Right hindlimb (tissue), 1 donor: ENCODE measurements around the gene RBM24.
A peak's percentile ranks its signal among the peaks of the same experiment; 100 is the strongest.

Source experiments
- DNase-seq: peaks from one replicate; pipeline ENCODE4 v3.0.0-alpha.2; 2018

The RBM24 gene

DNA sequence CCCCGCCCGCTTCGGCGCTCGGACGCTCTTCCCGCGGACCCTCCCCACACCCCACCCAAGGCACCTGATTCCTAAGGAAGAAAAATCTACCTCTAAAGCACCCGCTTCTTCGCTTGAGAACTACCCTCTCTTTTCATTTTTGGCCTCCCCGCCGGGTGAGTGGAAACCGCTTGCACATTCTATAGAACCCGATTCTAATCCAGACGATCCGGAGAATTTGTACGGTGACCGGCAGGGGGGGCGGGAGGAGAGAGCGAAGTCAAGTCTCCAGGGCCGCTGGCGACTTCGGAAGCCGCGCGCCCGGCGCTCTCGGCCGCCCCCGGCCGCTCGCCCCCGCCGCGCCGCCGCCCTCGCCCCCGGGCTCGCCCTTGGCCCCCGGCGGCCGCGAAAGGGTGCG lies at the start of gene RBM24:
Gene RBM24 (plus strand): TSS at position 262 of the 397 bp plus-strand sequence. CDS start 221 bp downstream, outside the sequence.
- peak; percentile 79 for DNase-seq

DNA sequence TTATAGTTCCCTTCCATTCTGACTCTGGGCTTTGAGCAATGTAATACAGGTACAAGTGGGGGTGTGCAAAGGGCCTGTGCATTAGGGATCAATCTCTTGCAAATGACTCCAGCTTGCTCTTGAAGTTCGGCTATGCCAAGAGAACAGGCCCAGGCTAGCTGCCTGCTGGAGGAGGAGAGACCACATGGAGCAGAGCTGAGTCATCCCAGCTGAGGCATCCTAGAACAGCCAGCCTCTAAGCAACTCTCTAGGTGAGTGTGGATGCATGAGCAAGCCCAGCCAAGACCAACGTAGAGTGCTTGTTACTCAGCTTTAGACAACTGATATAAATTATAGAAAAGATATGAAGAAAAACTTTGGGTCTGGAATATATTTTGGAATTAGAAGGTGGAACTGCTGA lies 47.6 kb upstream of the RBM24 start:
- no peak for DNase-seq

DNA sequence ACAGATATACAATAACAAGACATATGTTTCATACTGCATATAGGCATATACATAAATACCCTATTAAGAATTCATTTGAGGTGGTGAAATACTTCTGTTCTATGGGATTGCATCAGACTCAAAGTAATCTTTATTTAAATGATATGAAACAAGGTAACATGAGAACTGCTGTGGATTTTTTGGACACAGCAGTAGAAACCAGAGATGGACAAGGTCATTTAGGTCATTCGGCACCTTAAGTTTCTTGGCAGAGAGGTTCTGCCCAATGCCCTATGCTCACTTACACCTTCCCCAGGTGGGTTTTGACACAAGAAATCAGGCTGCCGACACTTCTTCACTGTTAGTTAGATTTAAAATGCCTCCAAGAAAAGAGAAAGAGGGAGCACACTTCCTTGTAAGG lies 43.9 kb upstream of the RBM24 start:
- no peak for DNase-seq

DNA sequence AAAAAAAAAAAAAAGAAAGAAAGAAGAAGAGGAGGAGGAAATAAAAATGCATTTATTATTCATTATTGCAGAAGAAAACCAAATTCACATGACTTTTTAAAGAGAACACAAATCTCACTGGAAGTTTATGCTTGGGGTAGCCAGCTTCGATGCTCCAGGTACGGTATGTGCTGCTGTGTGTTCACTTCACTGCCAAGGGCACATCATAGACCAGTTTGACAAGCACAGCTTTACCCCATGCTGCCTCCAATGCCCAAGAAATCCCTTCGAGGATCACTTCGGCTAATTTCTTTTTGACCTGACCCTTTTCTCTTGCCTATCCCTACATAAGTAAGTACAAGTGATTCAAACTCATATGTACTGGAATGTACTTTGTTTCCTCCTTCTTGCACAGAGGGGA lies 41.9 kb upstream of the RBM24 start:
- DNase-seq, result no peak

DNA sequence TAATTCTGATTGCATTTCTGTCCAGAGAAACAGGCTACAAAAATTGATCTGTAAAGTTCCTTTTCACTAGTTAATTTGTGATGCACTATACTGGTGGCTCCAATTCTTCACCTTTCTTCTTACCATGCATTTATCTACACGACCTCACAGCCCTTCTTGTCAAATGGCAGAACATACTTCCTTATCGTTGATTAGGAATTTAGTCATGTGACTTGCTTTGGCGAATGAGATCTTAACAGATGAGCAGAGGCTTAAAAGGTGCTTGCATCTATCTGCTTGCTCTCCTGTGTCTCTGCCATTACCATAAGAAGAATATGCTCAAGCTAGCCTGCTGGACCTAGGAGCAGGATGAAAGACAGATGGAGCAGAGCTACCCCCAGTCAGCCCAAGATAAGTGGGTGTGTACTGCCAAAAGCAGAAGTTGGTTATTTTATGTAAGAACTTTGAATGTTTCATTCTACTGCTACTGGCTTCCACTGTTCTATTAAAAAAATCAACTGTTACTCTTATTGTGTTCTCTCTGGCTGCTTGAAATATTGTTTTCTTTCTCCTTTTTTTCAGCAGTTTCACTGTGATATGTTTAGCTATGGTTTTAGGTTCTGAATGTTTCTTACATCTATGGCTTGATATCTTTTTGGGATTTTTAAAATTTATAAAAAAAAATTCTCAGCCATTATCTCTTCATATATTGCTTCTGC lies 40.2 kb upstream of the RBM24 start:
- DNase-seq, result no peak

DNA sequence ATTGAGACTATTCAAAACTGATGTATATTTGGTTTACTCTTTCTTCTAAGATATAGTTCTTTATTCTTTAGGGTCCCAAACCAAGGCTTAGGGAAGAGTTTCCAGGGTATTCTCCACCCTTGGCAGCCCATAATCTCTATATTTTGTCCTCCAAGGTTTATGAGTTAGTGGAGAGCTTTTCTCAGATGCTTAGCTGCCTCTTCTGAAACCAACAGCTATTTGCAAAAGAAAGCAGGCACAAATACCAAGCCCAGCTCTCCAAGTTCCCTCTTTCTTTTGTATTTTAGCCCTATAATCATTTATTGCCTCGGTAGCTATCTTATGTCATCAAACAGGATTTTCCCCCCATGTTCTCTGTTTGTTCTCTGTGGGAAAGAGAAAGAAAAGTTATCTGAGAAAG lies 39.1 kb upstream of the RBM24 start:
- DNase-seq, result no peak

DNA sequence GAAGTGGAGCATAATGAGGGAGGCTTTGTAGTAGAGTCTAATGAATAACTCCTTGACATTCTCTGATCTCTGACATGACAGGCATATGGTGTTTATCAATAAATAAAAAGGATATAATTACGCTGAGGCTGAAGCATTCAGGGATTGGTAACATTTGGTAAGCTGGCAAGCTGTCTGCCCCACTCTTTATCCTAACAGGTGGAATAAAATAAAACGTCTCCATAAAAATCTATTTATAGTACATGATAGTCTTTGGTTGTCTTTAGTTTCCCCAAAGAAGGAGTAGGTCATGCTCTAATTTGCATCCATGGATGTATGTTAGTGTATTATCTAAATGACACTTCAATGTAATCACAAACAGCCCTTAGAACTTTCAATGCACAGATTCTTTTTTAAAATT lies 30.9 kb upstream of the RBM24 start:
- DNase-seq, result no peak

DNA sequence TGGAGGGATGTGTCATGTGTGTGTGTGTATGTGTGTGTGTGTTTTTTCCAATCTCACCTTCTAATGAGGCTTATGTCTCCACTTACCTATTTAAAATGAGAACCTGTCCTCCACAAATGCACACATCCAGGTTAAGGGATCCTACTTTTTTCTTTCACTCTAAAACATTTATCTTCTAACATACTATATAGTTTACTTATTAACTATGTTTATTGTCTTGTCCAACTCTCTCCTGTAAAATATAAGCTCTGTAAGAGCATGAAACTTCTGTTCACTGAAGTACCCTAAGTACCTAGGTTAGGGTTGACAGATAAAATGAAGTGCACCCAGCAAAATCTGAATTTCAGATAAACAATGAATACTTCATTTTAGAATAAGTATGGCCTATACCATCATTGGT lies 29.2 kb upstream of the RBM24 start:
- DNase-seq, result no peak

DNA sequence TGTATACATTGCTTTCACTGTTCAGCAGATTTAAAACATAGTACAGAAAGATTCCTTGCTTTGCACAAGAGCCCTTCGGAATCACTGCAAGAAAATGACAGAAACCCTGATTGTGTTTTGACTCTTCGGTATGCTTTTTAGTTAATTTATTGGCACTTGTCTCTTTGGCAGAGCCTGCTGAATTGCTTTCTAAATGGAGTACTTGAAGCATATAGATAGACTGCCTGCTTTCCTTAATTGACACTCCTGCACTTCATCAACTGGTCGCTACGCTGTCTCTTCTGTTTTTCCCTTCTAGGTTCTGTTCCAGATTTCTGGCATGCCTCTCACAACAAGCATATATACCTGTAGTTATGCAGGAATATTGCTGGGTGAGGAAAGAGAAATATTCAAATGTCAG lies 22.4 kb upstream of the RBM24 start:
- no peak for DNase-seq

DNA sequence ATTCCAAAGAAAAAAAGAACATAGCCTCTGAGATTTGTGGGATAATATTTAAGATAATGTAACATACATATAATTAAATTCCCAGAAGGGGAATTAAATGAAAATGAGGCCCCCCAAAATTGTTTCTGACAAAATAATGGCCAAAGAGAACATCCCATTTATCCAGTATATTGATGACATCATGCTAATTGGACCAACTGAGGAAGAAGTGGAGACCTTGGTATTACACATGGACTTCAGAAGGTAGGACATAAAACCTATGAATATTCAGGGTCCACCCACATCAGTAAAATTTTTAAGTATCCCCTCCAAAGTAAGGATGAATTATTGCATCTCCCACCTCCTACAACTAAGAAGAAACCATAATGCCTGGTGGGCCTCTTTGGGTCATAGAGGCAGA lies 15.6 kb upstream of the RBM24 start:
- DNase-seq, result no peak

DNA sequence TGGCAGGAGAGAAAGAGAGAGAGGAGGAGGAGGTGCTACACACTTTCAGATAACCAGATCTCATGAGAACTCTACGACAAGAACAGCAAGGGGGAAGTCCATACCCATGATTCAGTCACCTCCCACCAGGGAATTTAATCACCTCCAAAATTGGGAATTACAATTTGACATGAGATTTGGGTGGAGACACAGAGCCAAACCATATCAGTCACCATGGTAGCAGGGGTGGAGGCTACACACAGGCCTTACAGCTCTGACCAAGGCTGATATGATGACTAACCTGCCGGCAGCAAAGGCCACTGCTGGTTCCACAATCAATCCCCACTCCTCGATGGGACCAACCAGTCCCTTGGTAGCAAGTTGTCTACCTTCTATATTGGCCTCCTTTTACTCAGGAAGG lies 13.6 kb upstream of the RBM24 start:
- no peak for DNase-seq

DNA sequence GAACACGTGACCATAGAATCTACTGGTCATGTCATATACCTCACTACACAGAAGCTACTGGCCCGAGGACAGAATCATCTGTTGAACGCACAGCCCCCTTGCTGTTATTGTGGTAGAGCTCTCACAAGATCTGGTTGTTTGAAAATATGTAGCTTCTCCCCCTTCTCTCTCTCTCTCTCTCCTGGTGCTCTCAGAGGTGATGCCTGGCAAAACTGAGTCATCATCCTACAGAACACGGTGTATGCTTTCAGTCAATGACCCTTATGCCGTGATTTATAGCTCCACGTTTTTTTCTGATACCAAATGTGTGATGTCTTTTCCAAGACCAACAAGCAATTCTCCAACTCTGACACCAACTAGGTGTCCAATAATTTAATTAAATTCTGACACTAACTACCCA lies 13.0 kb upstream of the RBM24 start:
- no peak for DNase-seq

DNA sequence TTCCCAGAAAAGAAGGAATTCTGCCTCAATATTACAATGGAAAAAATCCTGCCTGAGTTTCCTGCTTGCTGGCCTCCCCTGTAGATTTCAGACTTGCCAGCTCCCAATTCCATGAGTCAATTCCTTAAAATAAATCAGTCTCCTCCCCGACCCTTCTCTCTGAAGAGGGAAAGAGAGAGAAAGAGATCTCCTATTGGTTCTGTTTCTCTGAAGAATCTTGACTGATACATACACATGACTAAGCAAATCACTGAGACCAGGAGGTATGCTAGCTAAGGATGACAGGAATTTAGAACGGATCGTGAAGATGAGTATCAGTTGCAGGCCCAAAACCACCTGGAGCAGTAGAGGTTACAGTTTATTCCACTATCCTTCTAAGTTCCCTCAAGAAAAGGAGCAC lies 11.3 kb upstream of the RBM24 start:
- no peak for DNase-seq

DNA sequence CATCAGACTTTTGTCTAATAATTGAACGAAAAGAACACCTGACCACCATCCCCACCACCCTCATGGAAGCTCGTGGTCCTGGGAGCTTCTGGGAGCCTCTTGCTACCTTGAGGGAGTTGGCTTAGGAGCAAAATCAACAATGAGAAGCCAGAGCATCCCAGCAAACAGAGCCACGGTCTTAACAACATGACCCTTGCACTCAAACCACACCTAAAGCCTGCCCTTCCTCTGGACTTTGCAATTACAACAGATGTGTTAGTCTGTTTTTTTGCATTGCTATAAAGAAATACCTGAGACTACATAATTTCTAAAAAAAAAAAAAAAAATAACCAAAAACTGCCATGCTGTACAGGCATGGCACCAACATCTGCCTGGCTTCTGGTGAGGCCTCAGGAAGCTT lies 9.5 kb upstream of the RBM24 start:
- DNase-seq, result no peak

DNA sequence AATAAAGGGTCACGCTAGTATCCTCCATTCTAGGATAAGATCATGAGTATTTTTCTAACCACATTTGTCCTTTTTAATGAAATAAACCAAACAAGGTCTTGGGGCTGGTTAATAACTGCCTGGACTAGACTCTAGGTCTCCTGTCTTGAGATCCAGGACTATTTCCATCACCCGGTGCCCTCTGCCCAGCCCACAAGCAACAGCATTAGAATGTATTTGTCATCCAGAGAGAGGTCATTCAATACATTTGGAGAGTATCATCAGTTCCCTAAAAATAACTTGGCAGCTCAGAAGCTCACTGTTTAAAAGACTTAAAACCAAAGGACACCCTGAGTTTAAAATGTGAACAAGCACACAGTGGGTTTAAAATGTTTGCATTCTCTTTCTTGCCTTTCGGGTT lies 4.4 kb upstream of the RBM24 start:
- no peak for DNase-seq

DNA sequence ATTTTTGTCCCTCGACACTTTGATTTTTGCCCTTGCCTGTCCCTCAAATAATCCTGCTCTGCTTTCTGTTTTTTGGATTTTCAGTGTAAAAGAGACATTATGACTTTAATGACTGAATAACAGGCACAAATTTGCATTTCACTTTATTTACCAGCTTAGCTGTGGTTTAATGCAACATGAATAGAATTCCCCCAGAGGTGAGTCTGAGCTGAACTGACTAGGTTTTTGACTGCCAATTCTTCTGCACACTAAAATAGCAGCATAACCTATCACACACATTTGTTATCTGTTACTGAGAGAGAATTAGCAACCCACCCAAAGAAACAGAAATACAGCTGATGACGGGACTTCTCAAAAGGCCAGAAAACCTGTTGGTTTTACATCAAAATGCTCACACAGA lies 3.9 kb upstream of the RBM24 start:
- no peak for DNase-seq

DNA sequence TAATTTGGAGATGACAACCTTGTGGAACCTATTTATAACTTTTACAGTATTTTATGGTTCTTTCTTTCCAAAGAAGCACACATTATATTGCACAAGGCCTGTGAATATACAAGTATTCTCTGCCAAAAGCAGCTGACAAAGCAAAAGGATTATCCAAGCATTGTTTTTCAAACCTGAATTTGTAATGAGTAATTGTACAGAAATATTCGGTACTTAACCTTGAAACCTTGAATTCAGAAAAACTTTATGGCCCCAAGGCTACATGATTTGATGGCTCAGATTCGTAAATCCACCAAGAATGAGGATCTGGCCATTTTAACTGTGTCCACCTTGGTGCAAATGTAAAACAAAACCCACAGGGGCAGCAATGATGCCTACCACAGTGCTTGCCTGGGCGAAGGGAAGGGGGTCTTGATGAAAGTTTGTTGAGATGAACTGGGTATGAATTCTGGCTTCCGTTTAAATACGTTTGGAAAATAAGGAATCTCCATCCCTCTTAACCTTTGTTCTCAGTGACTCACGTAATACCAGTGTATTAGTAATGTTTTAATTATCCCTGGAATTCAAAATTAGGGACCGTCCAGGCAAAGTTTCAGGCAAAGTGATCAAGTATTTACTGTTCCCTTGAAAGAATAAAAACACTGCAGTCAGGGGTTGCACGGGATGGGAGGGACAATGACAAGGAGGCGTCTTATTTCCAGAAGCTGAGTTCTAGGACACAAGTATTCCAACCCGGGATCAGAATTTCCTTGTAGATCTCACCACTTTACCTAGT lies 2.7 kb upstream of the RBM24 start:
- DNase-seq, result no peak

DNA sequence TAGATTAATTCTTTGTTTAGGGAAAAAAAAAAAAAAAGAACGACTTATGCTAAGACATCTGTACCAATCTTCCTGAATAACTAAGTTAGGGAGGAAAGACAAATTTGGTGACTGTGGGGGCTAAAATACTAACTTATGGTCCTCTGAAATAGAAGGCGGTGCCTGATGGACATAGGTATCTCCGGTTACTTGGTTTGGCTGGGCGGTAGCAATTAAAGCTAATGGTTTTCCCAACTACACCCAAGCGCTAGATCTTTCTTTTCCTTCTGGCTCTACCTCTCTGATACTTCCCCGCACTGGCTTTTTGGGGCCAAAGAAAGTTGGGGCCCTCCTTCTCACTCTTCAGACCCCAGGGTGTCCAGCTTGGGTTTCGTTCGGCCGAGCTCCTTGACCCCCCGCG lies 1.0 kb upstream of the RBM24 start:
- DNase-seq, result no peak

DNA sequence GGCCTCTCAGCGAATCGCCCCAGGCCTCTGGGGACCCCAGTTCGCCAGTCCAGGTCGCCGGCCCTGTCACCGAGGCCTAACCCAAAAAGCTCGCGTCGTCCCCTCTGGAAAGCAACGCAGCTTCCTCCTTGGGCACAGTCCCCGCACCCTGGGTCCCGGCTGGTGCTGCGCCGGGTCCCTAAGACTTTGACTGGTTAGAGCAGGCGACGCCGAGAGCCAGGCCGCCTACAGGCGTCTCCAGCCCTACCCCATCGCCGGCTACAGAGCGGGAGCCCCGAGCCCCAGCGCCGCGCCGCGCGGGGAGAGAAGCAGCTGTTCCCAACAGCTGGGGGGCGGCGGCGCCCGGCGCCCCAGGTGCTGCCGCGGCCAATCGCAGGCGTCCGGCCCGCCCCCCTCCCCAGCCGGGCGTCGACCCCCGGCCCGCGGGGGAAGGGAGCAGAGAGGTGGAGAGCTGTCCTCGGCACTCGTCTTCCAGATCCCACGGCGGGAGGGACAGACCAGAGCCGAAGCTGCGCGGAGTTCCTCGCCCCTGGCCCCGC lies 540 bp upstream of the RBM24 start:
- DNase-seq, result peak; percentile 81

DNA sequence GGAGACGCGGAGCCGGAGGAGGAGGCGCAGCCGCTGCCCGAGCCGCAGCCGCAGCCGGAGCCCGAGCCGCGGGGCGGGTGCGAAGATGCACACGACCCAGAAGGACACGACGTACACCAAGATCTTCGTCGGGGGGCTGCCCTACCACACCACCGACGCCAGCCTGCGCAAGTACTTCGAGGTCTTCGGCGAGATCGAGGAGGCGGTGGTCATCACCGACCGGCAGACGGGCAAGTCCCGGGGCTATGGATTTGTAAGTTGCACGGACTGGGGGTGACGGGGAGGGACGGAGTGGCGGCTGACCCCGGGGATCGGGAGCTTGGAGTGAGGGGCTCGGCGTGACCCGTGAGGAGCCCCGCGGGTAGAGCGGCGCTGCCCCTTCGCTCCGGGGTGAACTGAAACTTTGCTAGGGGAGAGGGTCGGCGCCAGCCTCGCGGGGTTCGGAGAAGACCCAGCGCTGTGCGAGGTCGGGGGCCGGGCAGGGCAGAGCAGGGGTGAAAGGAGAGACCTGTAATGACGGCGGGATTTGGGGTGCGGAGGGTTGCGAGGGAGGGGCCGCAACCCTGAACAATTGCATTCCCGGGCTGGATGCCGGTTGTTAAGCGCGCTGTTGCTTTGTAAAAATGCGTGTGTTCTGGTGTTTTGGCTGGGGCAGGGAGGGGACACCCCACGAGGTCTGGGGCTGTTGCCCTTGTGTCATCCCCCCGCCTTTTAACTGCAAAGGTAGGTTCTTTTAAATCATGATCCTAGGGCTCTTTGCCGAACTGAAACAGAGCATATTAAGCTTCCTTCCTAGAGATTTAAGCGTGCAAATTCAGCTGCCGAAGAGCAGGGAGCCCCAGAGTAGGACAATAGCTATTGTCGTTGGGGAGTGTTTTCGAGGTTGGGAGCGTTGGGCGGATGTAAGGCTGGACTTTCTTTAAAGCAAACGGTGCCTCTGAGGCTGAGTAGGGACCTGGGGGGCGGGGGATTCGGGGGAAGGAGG lies 628 bp downstream of the RBM24 start:
- peak; percentile 49 for DNase-seq

DNA sequence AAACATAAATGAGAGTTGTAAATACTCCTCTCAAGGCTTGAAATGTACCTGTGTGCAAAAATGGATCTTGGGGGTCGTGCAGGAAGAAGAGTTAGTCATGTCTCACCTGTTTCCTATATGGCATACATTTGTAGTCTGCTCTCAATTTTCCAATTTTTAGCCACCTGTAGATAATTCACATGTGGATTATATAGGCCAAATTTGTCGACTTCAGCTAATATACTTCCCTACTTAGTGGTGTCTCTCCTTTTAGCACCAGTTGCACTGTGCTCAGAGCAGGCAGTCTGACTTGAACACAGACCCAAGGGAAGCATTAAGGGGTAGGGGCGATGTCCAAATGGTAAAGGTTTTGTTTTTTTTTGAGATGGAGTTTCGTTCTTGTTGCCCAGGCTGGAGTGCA lies 1.9 kb downstream of the RBM24 start:
- no peak for DNase-seq

DNA sequence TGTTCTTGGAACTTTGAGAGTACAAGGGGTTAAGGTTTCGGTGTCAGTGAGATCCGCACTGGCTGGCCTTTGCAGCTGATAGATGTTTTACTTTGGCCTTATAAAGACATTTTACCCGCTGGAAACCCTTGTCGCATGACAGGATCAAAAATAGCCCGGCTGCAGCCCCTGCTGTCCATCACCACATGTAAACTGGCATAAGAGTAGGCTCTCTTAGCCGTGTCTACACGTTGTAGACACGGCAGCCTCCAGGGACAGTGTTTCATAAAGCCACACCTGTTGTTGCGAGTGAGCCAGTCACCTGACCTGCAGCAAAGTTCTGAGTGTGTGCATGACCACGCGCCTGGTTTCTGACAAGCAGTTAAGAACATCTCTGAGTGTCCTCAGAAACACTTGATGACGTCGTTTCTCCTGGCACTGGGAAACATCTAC lies 8.5 kb downstream of the RBM24 start:
- DNase-seq, result peak; percentile 61

DNA sequence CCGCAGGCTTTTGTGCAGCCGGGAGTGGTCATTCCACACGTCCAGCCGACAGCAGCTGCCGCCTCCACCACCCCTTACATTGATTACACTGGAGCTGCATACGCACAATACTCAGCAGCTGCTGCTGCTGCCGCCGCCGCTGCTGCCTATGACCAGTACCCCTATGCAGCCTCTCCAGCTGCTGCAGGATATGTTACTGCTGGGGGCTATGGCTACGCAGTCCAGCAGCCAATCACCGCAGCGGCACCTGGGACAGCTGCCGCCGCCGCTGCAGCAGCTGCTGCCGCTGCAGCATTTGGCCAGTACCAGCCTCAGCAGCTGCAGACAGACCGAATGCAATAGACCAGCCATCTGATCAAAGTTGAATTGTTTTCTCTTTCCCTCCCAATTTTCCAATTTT lies 10.6 kb downstream of the RBM24 start:
- DNase-seq, result peak; percentile 82
